K562 (cell line): ENCODE measurements around the gene CRABP2. TPM values are rescaled to one million over a fixed set of nuclear protein-coding genes. Genes with fewer than 3 reads are reported as not detected.

ENCODE experiments used
- CREM ChIP-seq: IDR thresholded peaks from 2 replicates; pipeline ENCODE4 v1.6.1; 2014; ENCODE audit warnings: antibody characterized with exemption, low read depth
- GATAD2A ChIP-seq: fragments of 450-650 bp; IDR thresholded peaks from 2 replicates; pipeline ENCODE4 v1.6.1; 2017
- HIVEP1 ChIP-seq: fragments of 250-450 bp; sonication (Bioruptor Pico); IDR thresholded peaks from 2 replicates; pipeline ENCODE4 v1.4.0; 2020; ENCODE audit warnings: mild to moderate bottlenecking
- MTA1 ChIP-seq: fragments of 450-650 bp; IDR thresholded peaks from 2 replicates; pipeline ENCODE4 v1.6.1; 2017; ENCODE audit warnings: borderline replicate concordance
- NFIC ChIP-seq: fragments of 450-650 bp; IDR thresholded peaks from 2 replicates; pipeline ENCODE4 v1.6.1; 2017; ENCODE audit warnings: mild to moderate bottlenecking, inconsistent platforms
- NUFIP1 ChIP-seq: fragments of 450-650 bp; IDR thresholded peaks from 2 replicates; pipeline ENCODE4 v1.6.1; 2018; ENCODE audit not compliant: partially characterized antibody
- POLR2AphosphoS2 ChIP-seq: IDR thresholded peaks from 2 replicates; pipeline ENCODE4 v1.6.1; 2012; ENCODE audit warnings: low read length, improper control_type of control experiment
- POLR2G ChIP-seq: fragments of 200-400 bp; formaldehyde crosslinking; IDR thresholded peaks from 2 replicates; pipeline ENCODE4 v1.6.1; 2017; ENCODE audit warnings: low read depth, mild to moderate bottlenecking, antibody characterized with exemption, low read length, moderate library complexity
- SMARCE1 ChIP-seq: fragments of 450-650 bp; IDR thresholded peaks from 2 replicates; pipeline ENCODE4 v1.7.1; 2016; ENCODE audit warnings: mild to moderate bottlenecking
- YBX1 ChIP-seq: fragments of 450-650 bp; IDR thresholded peaks from 2 replicates; pipeline ENCODE4 v1.7.1; 2016; ENCODE audit warnings: mild to moderate bottlenecking
- polyA plus RNA-seq, 8 experiments: library from polyadenylated mRNA; depleted of rRNA in 4 of 8; stranded (reverse) in 5 of 8; unstranded in 3 of 8; fragments of >200 nt; fragmentation: Nextera tagmentation in 2 of 8; fragmentation: Illumina TruSeq in 1 of 8; extraction: Ambion mirVana in 2 of 8; extraction: Trizol in 1 of 8; gene quantifications; 2 replicates each; pipeline versions ENCODE4 v1.2.1 to v1.2.3, GENCODE V29; 2011 to 2014; ENCODE audit warnings: inconsistent platforms in 1 of 8, missing spikeins in 1 of 8
- total RNA-seq, 7 experiments: library from RNA; depleted of rRNA in 6 of 7; stranded (reverse); fragments of >200 nt in 6 of 7; fragmentation: Illumina TruSeq in 2 of 7; extraction: Trizol in 2 of 7; gene quantifications; 2 replicates each; pipeline versions ENCODE4 v1.2.1 to v1.2.3, GENCODE V29; 2011 to 2021; ENCODE audit warnings: low replicate concordance in 1 of 7
- TF ChIP-seq, protein P1 (sequence below), 2 experiments: fragments of 450-650 bp; formaldehyde crosslinking in 1 of 2; IDR thresholded peaks; 2 replicates each; pipeline versions ENCODE4 v1.4.0 to v1.6.1; 2014 to 2020; ENCODE audit warnings: mild to moderate bottlenecking in 2 of 2, borderline replicate concordance in 1 of 2, low read depth in 1 of 2
- TF ChIP-seq, protein P2 (sequence below): fragments of 450-650 bp; formaldehyde crosslinking; IDR thresholded peaks from 2 replicates; pipeline ENCODE4 v1.4.0; 2022; ENCODE audit warnings: missing genetic modification characterization
- TF ChIP-seq, protein P3 (sequence below): fragments of 250-450 bp; sonication (Bioruptor Pico); IDR thresholded peaks from 2 replicates; pipeline ENCODE4 v1.9.0; 2021; ENCODE audit warnings: mild to moderate bottlenecking
- TF ChIP-seq, protein P4 (sequence below), 2 experiments: IDR thresholded peaks in 1 of 2; conservative IDR thresholded peaks in 1 of 2; 2 replicates each; pipeline ENCODE4 v1.6.1; 2016; ENCODE audit warnings: low read depth in 2 of 2, mild to moderate bottlenecking in 1 of 2, missing compliant biosample characterization in 1 of 2, missing genetic modification characterization in 1 of 2, moderate library complexity in 1 of 2

CRABP2 gene
- total and polyA plus RNA-seq, 9 of the 15 experiments (the other 6 are each of a cell fraction or from before 2014, with no cell fraction given), result 0.30 to 2.5 (median 0.82) TPM

DNA sequence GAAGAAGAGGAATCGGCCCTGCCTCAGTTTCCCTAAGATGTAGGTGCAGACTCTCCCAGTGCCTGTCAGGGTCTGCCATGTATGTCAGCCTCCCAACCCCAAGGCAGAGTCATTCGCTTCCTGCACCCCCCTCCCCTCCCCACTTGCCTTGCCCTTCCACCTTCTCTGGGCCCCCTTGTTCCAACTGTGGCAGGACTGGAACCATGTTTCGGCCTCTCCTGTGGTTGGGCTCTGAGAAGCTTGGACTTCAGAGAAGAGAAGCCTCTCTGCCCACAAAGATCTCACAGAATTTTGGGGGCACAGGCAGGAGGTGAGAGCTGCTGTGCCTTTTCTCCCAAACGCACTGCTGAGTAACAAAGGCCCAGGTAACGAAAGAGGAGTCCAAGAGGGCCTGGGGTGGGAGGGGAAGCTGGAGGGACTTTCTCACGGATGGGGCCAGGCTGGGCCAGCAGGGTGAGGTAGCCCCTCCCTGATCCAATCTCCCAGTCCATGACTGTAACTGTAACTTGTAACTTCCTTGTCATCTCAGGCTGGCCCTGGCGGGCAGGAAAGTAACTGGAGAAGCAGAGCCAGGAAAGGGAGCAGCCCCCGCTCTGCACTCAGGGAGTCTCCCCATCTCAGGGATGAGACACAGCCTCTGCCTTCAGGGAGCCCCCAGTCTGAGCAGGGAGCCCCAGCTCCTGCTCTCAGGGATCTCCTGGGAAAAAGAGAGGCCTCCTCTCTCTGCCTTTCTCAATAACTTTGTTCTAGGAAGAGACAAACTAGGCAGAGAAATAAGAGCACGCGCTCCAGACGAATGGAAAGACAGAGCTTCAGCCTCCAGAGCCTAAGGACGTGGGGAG lies 11.3 kb downstream of the CRABP2 start (continued):
- TF ChIP-seq, protein P1, sequence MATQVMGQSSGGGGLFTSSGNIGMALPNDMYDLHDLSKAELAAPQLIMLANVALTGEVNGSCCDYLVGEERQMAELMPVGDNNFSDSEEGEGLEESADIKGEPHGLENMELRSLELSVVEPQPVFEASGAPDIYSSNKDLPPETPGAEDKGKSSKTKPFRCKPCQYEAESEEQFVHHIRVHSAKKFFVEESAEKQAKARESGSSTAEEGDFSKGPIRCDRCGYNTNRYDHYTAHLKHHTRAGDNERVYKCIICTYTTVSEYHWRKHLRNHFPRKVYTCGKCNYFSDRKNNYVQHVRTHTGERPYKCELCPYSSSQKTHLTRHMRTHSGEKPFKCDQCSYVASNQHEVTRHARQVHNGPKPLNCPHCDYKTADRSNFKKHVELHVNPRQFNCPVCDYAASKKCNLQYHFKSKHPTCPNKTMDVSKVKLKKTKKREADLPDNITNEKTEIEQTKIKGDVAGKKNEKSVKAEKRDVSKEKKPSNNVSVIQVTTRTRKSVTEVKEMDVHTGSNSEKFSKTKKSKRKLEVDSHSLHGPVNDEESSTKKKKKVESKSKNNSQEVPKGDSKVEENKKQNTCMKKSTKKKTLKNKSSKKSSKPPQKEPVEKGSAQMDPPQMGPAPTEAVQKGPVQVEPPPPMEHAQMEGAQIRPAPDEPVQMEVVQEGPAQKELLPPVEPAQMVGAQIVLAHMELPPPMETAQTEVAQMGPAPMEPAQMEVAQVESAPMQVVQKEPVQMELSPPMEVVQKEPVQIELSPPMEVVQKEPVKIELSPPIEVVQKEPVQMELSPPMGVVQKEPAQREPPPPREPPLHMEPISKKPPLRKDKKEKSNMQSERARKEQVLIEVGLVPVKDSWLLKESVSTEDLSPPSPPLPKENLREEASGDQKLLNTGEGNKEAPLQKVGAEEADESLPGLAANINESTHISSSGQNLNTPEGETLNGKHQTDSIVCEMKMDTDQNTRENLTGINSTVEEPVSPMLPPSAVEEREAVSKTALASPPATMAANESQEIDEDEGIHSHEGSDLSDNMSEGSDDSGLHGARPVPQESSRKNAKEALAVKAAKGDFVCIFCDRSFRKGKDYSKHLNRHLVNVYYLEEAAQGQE (IDR thresholded peaks at IDR 0.05; ENCODE audit: borderline replicate concordance), result no peak; the same call in 1 of the 2 replicates
- TF ChIP-seq, protein P1 (CRISPR knock-in tag; IDR thresholded peaks at IDR 0.05; ENCODE audit: low read depth), result no peak
- TF ChIP-seq NFIC, result no peak
- TF ChIP-seq, protein P2, sequence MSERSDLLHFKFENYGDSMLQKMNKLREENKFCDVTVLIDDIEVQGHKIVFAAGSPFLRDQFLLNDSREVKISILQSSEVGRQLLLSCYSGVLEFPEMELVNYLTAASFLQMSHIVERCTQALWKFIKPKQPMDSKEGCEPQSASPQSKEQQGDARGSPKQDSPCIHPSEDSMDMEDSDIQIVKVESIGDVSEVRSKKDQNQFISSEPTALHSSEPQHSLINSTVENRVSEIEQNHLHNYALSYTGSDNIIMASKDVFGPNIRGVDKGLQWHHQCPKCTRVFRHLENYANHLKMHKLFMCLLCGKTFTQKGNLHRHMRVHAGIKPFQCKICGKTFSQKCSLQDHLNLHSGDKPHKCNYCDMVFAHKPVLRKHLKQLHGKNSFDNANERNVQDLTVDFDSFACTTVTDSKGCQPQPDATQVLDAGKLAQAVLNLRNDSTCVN, result no peak
- TF ChIP-seq MTA1, result no peak
- no peak for TF ChIP-seq YBX1
- peak; percentile 48; the same call in 1 of the 2 replicates for TF ChIP-seq POLR2G
- TF ChIP-seq, protein P3, sequence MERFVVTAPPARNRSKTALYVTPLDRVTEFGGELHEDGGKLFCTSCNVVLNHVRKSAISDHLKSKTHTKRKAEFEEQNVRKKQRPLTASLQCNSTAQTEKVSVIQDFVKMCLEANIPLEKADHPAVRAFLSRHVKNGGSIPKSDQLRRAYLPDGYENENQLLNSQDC (CRISPR knock-in tag), result no peak
- TF ChIP-seq, protein P4, sequence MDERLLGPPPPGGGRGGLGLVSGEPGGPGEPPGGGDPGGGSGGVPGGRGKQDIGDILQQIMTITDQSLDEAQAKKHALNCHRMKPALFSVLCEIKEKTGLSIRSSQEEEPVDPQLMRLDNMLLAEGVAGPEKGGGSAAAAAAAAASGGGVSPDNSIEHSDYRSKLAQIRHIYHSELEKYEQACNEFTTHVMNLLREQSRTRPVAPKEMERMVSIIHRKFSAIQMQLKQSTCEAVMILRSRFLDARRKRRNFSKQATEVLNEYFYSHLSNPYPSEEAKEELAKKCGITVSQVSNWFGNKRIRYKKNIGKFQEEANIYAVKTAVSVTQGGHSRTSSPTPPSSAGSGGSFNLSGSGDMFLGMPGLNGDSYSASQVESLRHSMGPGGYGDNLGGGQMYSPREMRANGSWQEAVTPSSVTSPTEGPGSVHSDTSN (CRISPR knock-in tag; IDR thresholded peaks at IDR 0.05; ENCODE audit: low read depth), result no peak
- TF ChIP-seq, protein P4 (tag; conservative IDR thresholded peaks at IDR 0.05; ENCODE audit: low read depth), result 0 out of 2 replicates have a peak, but pooled peaks have one; percentile 27
- TF ChIP-seq POLR2AphosphoS2, result no peak
- peak; percentile 72; the same call in 1 of the 2 replicates for TF ChIP-seq CREM
- peak; percentile 66; the same call in 1 of the 2 replicates for TF ChIP-seq GATAD2A
- no peak for TF ChIP-seq HIVEP1 (CRISPR knock-in tag)
- 0 out of 2 replicates have a peak, but pooled peaks have one; percentile 29 for TF ChIP-seq SMARCE1
- TF ChIP-seq NUFIP1, result no peak
